AG20443 (cell line): ENCODE data around the gene SIM1.
A peak's percentile ranks its signal among the peaks of the same experiment; 100 is the strongest.

ENCODE experiments used
- DNase-seq: peaks from one replicate; pipeline ENCODE4 v3.0.0; 2012; ENCODE audit warnings: low spot score, mixed read lengths

Gene SIM1

GRCh38 chr6:100472674-100473073 lies 8.0 kb upstream of the SIM1 start:
- DNase-seq, result no peak

- DNase-seq, result no peak
These were observed 5.8 kb upstream of the SIM1 start for GRCh38 chr6:100470422-100471120.

GRCh38 chr6:100469101-100469859 lies 4.6 kb upstream of the SIM1 start:
- DNase-seq, result no peak

GRCh38 chr6:100468016-100468622 lies 3.4 kb upstream of the SIM1 start:
- no peak for DNase-seq

- no peak for DNase-seq
These were observed 2.7 kb upstream of the SIM1 start for GRCh38 chr6:100467129-100468015.

GRCh38 chr6:100466410-100467128 lies 1.8 kb upstream of the SIM1 start:
- no peak for DNase-seq

GRCh38 chr6:100465701-100466409 lies 1.1 kb upstream of the SIM1 start:
- no peak for DNase-seq

GRCh38 chr6:100464162-100464851 lies 414 bp downstream of the SIM1 start:
- peak; percentile 34 for DNase-seq

- peak; percentile 22 for DNase-seq
These were observed 1.0 kb downstream of the SIM1 start for GRCh38 chr6:100463630-100464161.

GRCh38 chr6:100462706-100463629 lies 1.8 kb downstream of the SIM1 start:
- no peak for DNase-seq

GRCh38 chr6:100461917-100462705 lies 2.6 kb downstream of the SIM1 start:
- no peak for DNase-seq

GRCh38 chr6:100461278-100461916 lies 3.3 kb downstream of the SIM1 start:
- peak; percentile 83 for DNase-seq

- DNase-seq, result peak; percentile 51
These were observed 4.0 kb downstream of the SIM1 start for GRCh38 chr6:100460650-100461204.

- no peak for DNase-seq
These were observed 5.0 kb downstream of the SIM1 start for GRCh38 chr6:100459592-100460184.

GRCh38 chr6:100458841-100459591 lies 5.7 kb downstream of the SIM1 start:
- no peak for DNase-seq
